A673 (cell line): ENCODE results near the gene CAMK4. TPM values are rescaled to one million over a fixed set of nuclear protein-coding genes. Genes with fewer than 3 reads are reported as not detected.

ENCODE experiments used
- BruUV-seq: library from RNA; stranded (reverse); fragments of 400-500 nt; replicated peaks from 2 replicates; lab custom pipeline; 2021; lab: Mats Ljungman, UMichigan
- CTCF ChIA-PET: fragments of 300-600 bp; sonication (Branson Sonifier 250); formaldehyde crosslinking; loops from one replicate; lab custom pipeline; 2022; ENCODE audit warnings: antibody characterized with exemption; lab: Charles Lee
- POLR2A ChIA-PET: fragments of 300-600 bp; sonication (Branson Sonifier 250); formaldehyde crosslinking; loops from one replicate; lab custom pipeline; 2022; ENCODE audit warnings: antibody characterized with exemption; ENCODE audit not compliant: low non-redundant PET; lab: Charles Lee
- DNase-seq: peaks from one replicate; pipeline ENCODE4 v3.0.0-alpha.2; 2015; ENCODE audit warnings: low spot score
- H3K27ac ChIP-seq: fragments of 200-600 bp; sonication (generic); 2 replicates; pipeline ENCODE4 v1.5.1; 2016; ENCODE audit warnings: mixed run types, low read depth, mild to moderate bottlenecking, mixed read lengths, antibody characterized with exemption, low read length; ENCODE audit not compliant: poor library complexity, severe bottlenecking
- H3K27me3 ChIP-seq: fragments of 200-600 bp; sonication (generic); replicated peaks from 2 replicates; pipeline ENCODE4 v1.6.1; 2017; ENCODE audit warnings: mixed run types, low read depth, mild to moderate bottlenecking, mixed read lengths, antibody characterized with exemption, low read length; ENCODE audit not compliant: insufficient read depth, poor library complexity
- H3K36me3 ChIP-seq: fragments of 200-600 bp; sonication (generic); 2 replicates; pipeline ENCODE4 v1.6.1; 2016; ENCODE audit warnings: mixed run types, mild to moderate bottlenecking, mixed read lengths, antibody characterized with exemption, low read length; ENCODE audit not compliant: insufficient read depth, poor library complexity, severe bottlenecking
- H3K4me1 ChIP-seq: fragments of 200-600 bp; sonication (generic); 2 replicates; pipeline ENCODE4 v1.6.1; 2017; ENCODE audit warnings: mixed run types, mild to moderate bottlenecking, mixed read lengths, antibody characterized with exemption, low read length; ENCODE audit not compliant: insufficient read depth, poor library complexity, severe bottlenecking
- H3K4me3 ChIP-seq: fragments of 200-600 bp; sonication (generic); 2 replicates; pipeline ENCODE4 v1.5.1; 2016; ENCODE audit warnings: low read depth, mixed run types, mild to moderate bottlenecking, mixed read lengths, low read length; ENCODE audit not compliant: poor library complexity, severe bottlenecking
- H3K9me3 ChIP-seq: fragments of 200-600 bp; sonication (generic); 2 replicates; pipeline ENCODE4 v1.6.1; 2016; ENCODE audit warnings: mixed run types, low read depth, mild to moderate bottlenecking, mixed read lengths, antibody characterized with exemption, low read length; ENCODE audit not compliant: poor library complexity, severe bottlenecking
- EZH2 ChIP-seq: fragments of 200-600 bp; sonication (generic); IDR thresholded peaks from 2 replicates; pipeline ENCODE4 v1.6.1; 2017; ENCODE audit warnings: borderline replicate concordance, low read depth, mild to moderate bottlenecking, mixed read lengths, antibody characterized with exemption, low read length; ENCODE audit not compliant: poor library complexity, severe bottlenecking
- intact Hi-C: fragments of 100-400 bp; cut with micrococcal nuclease; formaldehyde crosslinking; loops from one replicate; pipeline ENCODE4 v1.10.0; 2022; ENCODE audit not compliant: unreplicated experiment
- total RNA-seq: library from RNA; stranded (reverse); gene quantifications from 2 replicates; pipeline ENCODE4 v1.2.3, GENCODE V29; 2021
- TF ChIP-seq, protein P1 (sequence below): fragments of 300-800, 200-600 bp; sonication (generic); conservative IDR thresholded peaks from 2 replicates; pipeline ENCODE4 v1.5.1; 2017; ENCODE audit warnings: low read depth, mild to moderate bottlenecking, antibody characterized with exemption, low read length, moderate library complexity, mixed read lengths

The CAMK4 gene
- total RNA-seq, 1 experiment from 2014 or later = 0.88 TPM

DNA sequence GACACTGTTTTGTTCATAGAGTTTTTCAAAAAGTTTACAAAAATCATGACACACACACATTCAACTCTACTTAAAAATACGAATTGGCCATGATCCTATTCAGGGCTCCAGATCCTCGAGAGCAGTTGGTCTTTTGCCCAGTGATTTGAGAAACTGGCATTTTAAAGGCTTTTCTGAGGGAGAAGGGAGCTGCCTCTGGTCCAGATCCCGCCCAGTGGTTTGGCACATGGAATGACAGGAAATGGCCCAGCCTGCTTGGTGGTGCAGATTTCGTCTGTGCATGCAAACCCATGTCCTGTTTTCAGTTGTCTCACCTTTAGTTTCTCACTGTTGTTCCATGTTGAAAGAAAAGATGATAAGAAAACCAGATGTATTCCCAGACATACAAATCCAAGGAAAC, 3.6 kb downstream of the CAMK4 start:
- no TSS peak for BruUV-seq
- ChIA-PET CTCF (no interaction called here), POLR2A (no interaction called here)
- DNase-seq = peak; percentile 6
- no peak overlapping the region for H3K4me3 ChIP-seq
- H3K9me3 ChIP-seq = no peaks in the 10 kb centered on the region
- H3K36me3 ChIP-seq = no peaks in the 10 kb centered on the region
- H3K27me3 ChIP-seq = peaks cover 20% of the 10 kb centered on the region
- intact Hi-C loops = no loop called here
- no peak for TF ChIP-seq EZH2
- TF ChIP-seq, protein P1, sequence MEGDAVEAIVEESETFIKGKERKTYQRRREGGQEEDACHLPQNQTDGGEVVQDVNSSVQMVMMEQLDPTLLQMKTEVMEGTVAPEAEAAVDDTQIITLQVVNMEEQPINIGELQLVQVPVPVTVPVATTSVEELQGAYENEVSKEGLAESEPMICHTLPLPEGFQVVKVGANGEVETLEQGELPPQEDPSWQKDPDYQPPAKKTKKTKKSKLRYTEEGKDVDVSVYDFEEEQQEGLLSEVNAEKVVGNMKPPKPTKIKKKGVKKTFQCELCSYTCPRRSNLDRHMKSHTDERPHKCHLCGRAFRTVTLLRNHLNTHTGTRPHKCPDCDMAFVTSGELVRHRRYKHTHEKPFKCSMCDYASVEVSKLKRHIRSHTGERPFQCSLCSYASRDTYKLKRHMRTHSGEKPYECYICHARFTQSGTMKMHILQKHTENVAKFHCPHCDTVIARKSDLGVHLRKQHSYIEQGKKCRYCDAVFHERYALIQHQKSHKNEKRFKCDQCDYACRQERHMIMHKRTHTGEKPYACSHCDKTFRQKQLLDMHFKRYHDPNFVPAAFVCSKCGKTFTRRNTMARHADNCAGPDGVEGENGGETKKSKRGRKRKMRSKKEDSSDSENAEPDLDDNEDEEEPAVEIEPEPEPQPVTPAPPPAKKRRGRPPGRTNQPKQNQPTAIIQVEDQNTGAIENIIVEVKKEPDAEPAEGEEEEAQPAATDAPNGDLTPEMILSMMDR = no peak
- H3K4me1 ChIP-seq = no peaks in the 10 kb centered on the region
- no peak overlapping the region for H3K27ac ChIP-seq

GRCh38 chr5:111228520-111229220, 4.5 kb downstream of the CAMK4 start:
- no TSS peak for BruUV-seq
- Histone ChIP-seq H3K36me3 (no peaks in the 10 kb centered on the region), H3K4me1 (no peaks in the 10 kb centered on the region), H3K27ac (no peak overlapping the region), H3K9me3 (no peaks in the 10 kb centered on the region), H3K27me3 (peaks cover 20% of the 10 kb centered on the region), H3K4me3 (no peak overlapping the region)
- TF ChIP-seq, protein P1 = no peak
- ChIA-PET POLR2A (no interaction called here), CTCF (no interaction called here)
- no peak for DNase-seq
- intact Hi-C loops = no loop called here

DNA sequence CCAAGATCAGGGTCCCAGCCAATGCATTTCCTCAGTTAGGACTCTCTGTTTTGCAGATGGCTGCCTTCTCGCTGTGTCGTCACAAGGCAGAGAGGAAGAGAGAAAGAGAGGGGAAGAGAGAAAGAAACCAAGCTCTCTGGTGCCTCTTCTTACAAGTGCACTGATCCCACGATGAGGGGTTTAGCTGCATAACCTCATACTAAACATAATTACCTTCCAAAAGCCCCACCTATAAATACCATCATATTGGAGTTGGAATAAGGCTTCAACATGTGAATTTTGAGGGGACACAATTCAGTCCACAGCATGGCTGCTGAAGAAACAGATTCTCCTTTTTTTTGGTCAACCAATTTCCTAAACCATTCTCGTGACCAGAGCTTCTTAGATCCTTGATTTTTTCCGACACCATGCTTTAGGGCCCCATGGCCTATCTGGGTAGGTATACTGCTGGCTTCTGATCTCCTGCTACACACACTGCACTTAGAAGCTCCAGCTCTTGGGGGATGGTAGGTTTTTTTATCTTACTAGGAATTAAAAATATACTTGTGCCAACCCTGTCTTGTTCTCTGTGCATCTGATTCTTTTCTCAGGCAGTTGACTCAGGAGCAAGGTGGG, 5.1 kb downstream of the CAMK4 start:
- CTCF ChIA-PET = interaction anchor here (0.5 kb wide), 1 partner anchor 224 kb away, joined by 3 read pairs; no protein-coding TSS in a partner anchor
- no peak overlapping the region for H3K27ac ChIP-seq
- no peaks in the 10 kb centered on the region for H3K4me1 ChIP-seq
- POLR2A ChIA-PET = no interaction called here
- DNase-seq = no peak
- peaks cover 20% of the 10 kb centered on the region for H3K27me3 ChIP-seq
- no peak for TF ChIP-seq EZH2
- TF ChIP-seq, protein P1 = no peak
- H3K9me3 ChIP-seq = no peaks in the 10 kb centered on the region
- BruUV-seq = no TSS peak
- H3K36me3 ChIP-seq = no peaks in the 10 kb centered on the region
- intact Hi-C loops = no loop called here
- no peak overlapping the region for H3K4me3 ChIP-seq
